K562 (cell line): ENCODE results near the gene ABCB6. TPM values are rescaled to one million over a fixed set of nuclear protein-coding genes. Genes with fewer than 3 reads are reported as not detected.

Source experiments
- CREB3L1 ChIP-seq: fragments of 450-650 bp; IDR thresholded peaks from 2 replicates; pipeline ENCODE4 v1.6.1; 2014; ENCODE audit warnings: low read depth, mild to moderate bottlenecking, moderate library complexity, borderline replicate concordance
- ERF ChIP-seq: fragments of 450-650 bp; formaldehyde crosslinking; IDR thresholded peaks from 2 replicates; pipeline ENCODE4 v1.4.0; 2020; ENCODE audit warnings: mild to moderate bottlenecking, mixed read lengths
- FIP1L1 ChIP-seq: fragments of 200-400 bp; formaldehyde crosslinking; IDR thresholded peaks from 2 replicates; pipeline ENCODE4 v1.6.1; 2018; ENCODE audit warnings: mild to moderate bottlenecking, low read depth, low read length; ENCODE audit not compliant: poor library complexity, severe bottlenecking
- HMBOX1 ChIP-seq: sonication (generic); IDR thresholded peaks from 2 replicates; pipeline ENCODE4 v1.6.1; 2016
- HNRNPL ChIP-seq: fragments of 200-400 bp; formaldehyde crosslinking; IDR thresholded peaks from 2 replicates; pipeline ENCODE4 v1.6.1; 2017; ENCODE audit warnings: low read depth, mild to moderate bottlenecking, low read length
- KLF6 ChIP-seq: fragments of 250-450 bp; sonication (Bioruptor Pico); IDR thresholded peaks from 2 replicates; pipeline ENCODE4 v1.4.0; 2020; ENCODE audit warnings: mild to moderate bottlenecking, moderate library complexity, borderline replicate concordance
- NONO ChIP-seq, 2 experiments: fragments of 200-400 bp in 1 of 2; fragments of 450-650 bp in 1 of 2; formaldehyde crosslinking in 1 of 2; IDR thresholded peaks; 2 replicates each; pipeline ENCODE4 v1.6.1; 2017; ENCODE audit warnings: low read depth in 2 of 2, mild to moderate bottlenecking in 2 of 2, moderate library complexity in 2 of 2, low read length in 1 of 2
- POLR2AphosphoS2 ChIP-seq: IDR thresholded peaks from 2 replicates; pipeline ENCODE4 v1.6.1; 2012; ENCODE audit warnings: low read length, improper control_type of control experiment
- PTRF ChIP-seq: fragments of 450-650 bp; IDR thresholded peaks from 2 replicates; pipeline ENCODE4 v1.6.1; 2016; ENCODE audit warnings: mild to moderate bottlenecking, missing genetic modification characterization, missing compliant biosample characterization
- RBM39 ChIP-seq: fragments of 200-400 bp; formaldehyde crosslinking; optimal IDR thresholded peaks from 2 replicates; pipeline ENCODE3; 2018; ENCODE audit warnings: low read depth, low read length
- SLC30A9 ChIP-seq: fragments of 250-450 bp; sonication (Bioruptor Pico); IDR thresholded peaks from 2 replicates; pipeline ENCODE4 v1.8.0; 2022; ENCODE audit warnings: mild to moderate bottlenecking, moderate library complexity
- SMARCB1 ChIP-seq: IDR thresholded peaks from 2 replicates; pipeline ENCODE4 v1.6.1; 2011; ENCODE audit warnings: improper control_type of control experiment, low read depth; ENCODE audit not compliant: insufficient read length
- STAT5B ChIP-seq: fragments of 250-450 bp; sonication (Bioruptor Pico); IDR thresholded peaks from 2 replicates; pipeline ENCODE4 v1.8.0; 2021; ENCODE audit warnings: mild to moderate bottlenecking, inconsistent platforms
- TAF1 ChIP-seq: IDR thresholded peaks from 2 replicates; pipeline ENCODE4 v1.6.1; 2011; ENCODE audit warnings: mild to moderate bottlenecking, low read length, moderate library complexity; ENCODE audit not compliant: insufficient read depth, control insufficient read depth, severe bottlenecking; ENCODE audit errors: extremely low read depth
- YBX1 ChIP-seq: fragments of 450-650 bp; IDR thresholded peaks from 2 replicates; pipeline ENCODE4 v1.7.1; 2016; ENCODE audit warnings: mild to moderate bottlenecking
- ZFP30 ChIP-seq: fragments of 250-450 bp; sonication (Bioruptor Pico); IDR thresholded peaks from 2 replicates; pipeline ENCODE4 v1.8.0; 2022; ENCODE audit warnings: moderate library complexity, mild to moderate bottlenecking, inconsistent platforms, borderline replicate concordance
- ZFPM2 ChIP-seq: fragments of 250-450 bp; sonication (Bioruptor Pico); IDR thresholded peaks from 2 replicates; pipeline ENCODE4 v1.5.1; 2022; ENCODE audit warnings: mild to moderate bottlenecking
- ZKSCAN8 ChIP-seq: fragments of 200-800 bp; sonication (Bioruptor generic); IDR thresholded peaks from 2 replicates; pipeline ENCODE4 v1.6.1; 2016; ENCODE audit warnings: missing genetic modification characterization, missing compliant biosample characterization
- ZNF232 ChIP-seq: sonication (generic); formaldehyde crosslinking; IDR thresholded peaks from 2 replicates; pipeline ENCODE4 v1.8.0; 2022; ENCODE audit warnings: mild to moderate bottlenecking, missing genetic modification reagents
- ZNF57 ChIP-seq: fragments of 450-650 bp; formaldehyde crosslinking; IDR thresholded peaks from 2 replicates; pipeline ENCODE4 v1.4.0; 2020; ENCODE audit warnings: mild to moderate bottlenecking, moderate library complexity
- ZNF655 ChIP-seq: fragments of 250-450 bp; sonication (Bioruptor Pico); IDR thresholded peaks from 2 replicates; pipeline ENCODE4 v1.5.0; 2021
- ZNF830 ChIP-seq: fragments of 250-450 bp; sonication (Bioruptor Pico); IDR thresholded peaks from 2 replicates; pipeline ENCODE4 v1.5.0; 2021; ENCODE audit warnings: mild to moderate bottlenecking
- polyA plus RNA-seq, 8 experiments: library from polyadenylated mRNA; depleted of rRNA in 4 of 8; stranded (reverse) in 5 of 8; unstranded in 3 of 8; fragments of >200 nt; fragmentation: Nextera tagmentation in 2 of 8; fragmentation: Illumina TruSeq in 1 of 8; extraction: Ambion mirVana in 2 of 8; extraction: Trizol in 1 of 8; gene quantifications; 2 replicates each; pipeline versions ENCODE4 v1.2.1 to v1.2.3, GENCODE V29; 2011 to 2014; ENCODE audit warnings: inconsistent platforms in 1 of 8, missing spikeins in 1 of 8
- total RNA-seq, 7 experiments: library from RNA; depleted of rRNA in 6 of 7; stranded (reverse); fragments of >200 nt in 6 of 7; fragmentation: Illumina TruSeq in 2 of 7; extraction: Trizol in 2 of 7; gene quantifications; 2 replicates each; pipeline versions ENCODE4 v1.2.1 to v1.2.3, GENCODE V29; 2011 to 2021; ENCODE audit warnings: low replicate concordance in 1 of 7

Gene ABCB6
- total and polyA plus RNA-seq, 9 of the 15 experiments (the other 6 are each of a cell fraction or from before 2014, with no cell fraction given) = 3.7 to 29.8 (median 16.8) TPM

GRCh38 chr2:219177552-219178376 lies 41.0 kb downstream of the ABCB6 start, which contains the start of gene RETREG2 (continued):
- TF ChIP-seq TAF1 (peak; percentile 44), YBX1 (no peak), RBM39 (no peak), ERF (CRISPR knock-in tag) (0 out of 2 replicates have a peak, but pooled peaks have one; percentile 33), ZFPM2 (CRISPR knock-in tag) (no peak), POLR2AphosphoS2 (no peak), FIP1L1 (no peak), NONO (IDR thresholded peaks at IDR 0.05; ENCODE audit: low read depth in 2 of 2, low read length in 1 of 2) (0 out of 4 replicates have a peak, but pooled peaks of 1 of the 2 experiments have one; percentile 8), ZNF830 (CRISPR knock-in tag) (no peak), HMBOX1 (no peak), ZKSCAN8 (CRISPR knock-in tag) (no peak; the same call in 1 of the 2 replicates), KLF6 (peak; percentile 97), HNRNPL (no peak), SLC30A9 (no peak), ZNF232 (CRISPR knock-in tag) (no peak), STAT5B (no peak), PTRF (no peak), ZNF655 (CRISPR knock-in tag) (no peak), ZFP30 (no peak), CREB3L1 (no peak), SMARCB1 (no peak), ZNF57 (CRISPR knock-in tag) (no peak)
